Naive thymus-derived CD4-positive, alpha-beta T cell (primary cell): ENCODE results near the gene KLHL22. TPM values are rescaled to one million over a fixed set of nuclear protein-coding genes. Genes with fewer than 3 reads are reported as not detected.

Source experiments
- ATAC-seq: fragments of 150-1000 bp; cut with Tn5 transposase; 2 replicates; pipeline ENCODE4 v1.10.0; 2021; ENCODE audit warnings: mild to moderate bottlenecking, moderate library complexity
- CTCF ChIA-PET: fragments of 350-600 bp; sonication (Branson Sonifier 250); formaldehyde crosslinking; loops from one replicate; lab custom pipeline; 2021; ENCODE audit warnings: antibody characterized with exemption; lab: Charles Lee
- POLR2A ChIA-PET: fragments of 350-600 bp; sonication (Branson Sonifier 250); formaldehyde crosslinking; loops from one replicate; lab custom pipeline; 2021; ENCODE audit warnings: antibody characterized with exemption, inconsistent platforms; lab: Charles Lee
- DNase-seq, 9 donors: peaks; one replicate each; pipeline versions ENCODE4 v3.0.0 to v3.0.0-alpha.2; 2020 to 2022; ENCODE audit warnings: mixed read lengths in 1 of 9
- H3K27ac ChIP-seq: one replicate; pipeline ENCODE4 v1.7.0; 2013; ENCODE audit warnings: mild to moderate bottlenecking, low read depth, low read length, moderate library complexity
- H3K27me3 ChIP-seq, 2 donors: one replicate each; pipeline ENCODE4 v1.7.0; 2013; ENCODE audit warnings: low read length in 2 of 2, mild to moderate bottlenecking in 2 of 2, moderate library complexity in 2 of 2; ENCODE audit not compliant: control insufficient read depth in 2 of 2, insufficient read depth in 2 of 2
- H3K36me3 ChIP-seq, 3 experiments: 1 replicate in 2 of 3; 2 replicates in 1 of 3; pipeline ENCODE4 v1.7.0; 2013; ENCODE audit warnings: low read length in 3 of 3, mild to moderate bottlenecking in 3 of 3, moderate library complexity in 1 of 3; ENCODE audit not compliant: insufficient read depth in 3 of 3, control insufficient read depth in 2 of 3
- H3K4me1 ChIP-seq, 2 donors: one replicate each; pipeline ENCODE4 v1.7.0; 2013; ENCODE audit warnings: low read length in 2 of 2, mild to moderate bottlenecking in 2 of 2, moderate library complexity in 1 of 2; ENCODE audit not compliant: control insufficient read depth in 2 of 2, insufficient read depth in 2 of 2
- H3K4me3 ChIP-seq: 2 replicates; pipeline ENCODE4 v1.7.0; 2013; ENCODE audit warnings: mild to moderate bottlenecking, low read length
- H3K9me3 ChIP-seq, 3 experiments: 1 replicate in 2 of 3; 2 replicates in 1 of 3; pipeline ENCODE4 v1.7.0; 2013; ENCODE audit warnings: low read length in 3 of 3; ENCODE audit not compliant: control insufficient read depth in 2 of 3
- H3K27ac Mint-ChIP-seq, 9 donors: one replicate each; pipeline ENCODE4 v1.8.0; 2020 to 2022; ENCODE audit warnings: mixed read lengths in 9 of 9, mild to moderate bottlenecking in 8 of 9, moderate library complexity in 5 of 9, inconsistent platforms in 2 of 9
- H3K27me3 Mint-ChIP-seq, 5 donors: one replicate each; pipeline ENCODE4 v1.8.0; 2021 to 2022; ENCODE audit warnings: mixed read lengths in 5 of 5, mild to moderate bottlenecking in 1 of 5
- H3K36me3 Mint-ChIP-seq, 5 donors: one replicate each; pipeline ENCODE4 v1.8.0; 2020 to 2022; ENCODE audit warnings: mixed read lengths in 5 of 5, mild to moderate bottlenecking in 3 of 5, inconsistent platforms in 1 of 5
- H3K4me1 Mint-ChIP-seq, 7 donors: one replicate each; pipeline ENCODE4 v1.8.0; 2020 to 2022; ENCODE audit warnings: mixed read lengths in 7 of 7, mild to moderate bottlenecking in 3 of 7, inconsistent platforms in 1 of 7
- H3K4me3 Mint-ChIP-seq, 10 donors: one replicate each; pipeline ENCODE4 v1.8.0; 2020 to 2022; ENCODE audit warnings: mild to moderate bottlenecking in 10 of 10, mixed read lengths in 10 of 10, moderate library complexity in 6 of 10, inconsistent platforms in 2 of 10
- H3K9me3 Mint-ChIP-seq, 11 donors: one replicate each; pipeline ENCODE4 v1.8.0; 2020 to 2022; ENCODE audit warnings: mixed read lengths in 11 of 11, mild to moderate bottlenecking in 4 of 11, inconsistent platforms in 1 of 11, moderate library complexity in 1 of 11
- intact Hi-C, 2 donors: fragments of 100-400 bp; cut with micrococcal nuclease; formaldehyde crosslinking; loops; one replicate each; pipeline ENCODE4 v1.15.1; 2023
- polyA plus RNA-seq, 2 donors: library from polyadenylated mRNA; unstranded; fragments of 300-500 nt; fragmentation: Illumina TruSeq; gene quantifications; one replicate each; pipeline ENCODE4 v1.2.3, GENCODE V29; 2021
- total RNA-seq, 6 experiments: library from RNA in 5 of 6; stranded (reverse) in 5 of 6; gene quantifications; 1 replicate in 5 of 6; 2 replicates in 1 of 6; pipeline ENCODE4 v1.2.3 and lab custom pipeline; 2021 to 2026

The KLHL22 gene
- total and polyA plus RNA-seq, 7 experiments from 2014 or later, result 20.6 to 71.3 (median 40.0) TPM

- ATAC-seq (no peak), DNase-seq (no peak)
- H3K9me3 ChIP-seq, result no peaks in the 10 kb centered on the region
- Mint-ChIP-seq H3K27me3 (no peaks in the 10 kb centered on the region), H3K27ac (peak overlapping the region; percentile 21 to 99 (median 98)), H3K36me3 (peaks cover 10 to 39% (median 26%) of the 10 kb centered on the region in 5 donors), H3K9me3 (peaks cover 0 to 3% (median 0%) of the 10 kb centered on the region in 11 donors), H3K4me3 (peak overlapping the region in 7 of 10 donors; percentile 10 to 74 (median 45)), H3K4me1 (peaks cover 39 to 76% (median 61%) of the 10 kb centered on the region in 7 donors)
- H3K27ac ChIP-seq, result peak overlapping the region; percentile 75
- no peak overlapping the region for H3K4me3 ChIP-seq
- H3K27me3 ChIP-seq, result no peaks in the 10 kb centered on the region
- intact Hi-C loops, result no loop called here
- peaks cover 36 to 51% of the 10 kb centered on the region in 2 donors for H3K4me1 ChIP-seq
- peaks cover 0 to 29% (median 9%) of the 10 kb centered on the region in 3 experiments for H3K36me3 ChIP-seq
- POLR2A ChIA-PET, result interaction anchor here (0.7 to 1.0 kb wide), 2 partner anchors 26 to 48 kb away, joined by 3 to 5 read pairs; no protein-coding TSS in a partner anchor
- CTCF ChIA-PET, result interaction anchor here (2.3 kb wide), 1 partner anchor 10 kb away, joined by 10 read pairs; no protein-coding TSS in a partner anchor
Observed at GRCh38 chr22:20466659-20467379, 28.8 kb downstream of the KLHL22 start.

GRCh38 chr22:20465759-20466077 lies 29.9 kb downstream of the KLHL22 start:
- POLR2A ChIA-PET, result interaction anchor here (1.6 to 3.9 kb wide), 6 partner anchors 23 to 574 kb away, joined by 3 to 53 read pairs (median 14); partner anchors contain the start of gene MED15
- Histone ChIP-seq H3K27ac (peak overlapping the region; percentile 75), H3K4me1 (peaks cover 36 to 51% of the 10 kb centered on the region in 2 donors), H3K9me3 (no peaks in the 10 kb centered on the region), H3K36me3 (peaks cover 0 to 19% (median 0%) of the 10 kb centered on the region in 3 experiments), H3K4me3 (no peak overlapping the region), H3K27me3 (no peaks in the 10 kb centered on the region)
- H3K4me3 Mint-ChIP-seq, result peak overlapping the region; percentile 37 to 87 (median 74)
- intact Hi-C loops, result no loop called here
- H3K9me3 Mint-ChIP-seq, result peaks cover 0 to 3% (median 0%) of the 10 kb centered on the region in 11 donors
- peaks cover 39 to 80% (median 65%) of the 10 kb centered on the region in 7 donors for H3K4me1 Mint-ChIP-seq
- H3K27me3 Mint-ChIP-seq, result no peaks in the 10 kb centered on the region
- peak in 6 of 9 donors; percentile 34 to 53 (median 36) for DNase-seq
- ATAC-seq, result no peak
- peak overlapping the region; percentile 91 to 99 (median 98) for H3K27ac Mint-ChIP-seq
- CTCF ChIA-PET, result interaction anchor here (1.8 kb wide), 1 partner anchor 28 kb away, joined by 4 read pairs; no protein-coding TSS in a partner anchor
- peaks cover 9 to 39% (median 20%) of the 10 kb centered on the region in 5 donors for H3K36me3 Mint-ChIP-seq

GRCh38 chr22:20464912-20465758 lies 30.5 kb downstream of the KLHL22 start:
- Mint-ChIP-seq H3K4me1 (peaks cover 38 to 77% (median 67%) of the 10 kb centered on the region in 7 donors), H3K4me3 (peak overlapping the region; percentile 37 to 87 (median 76)), H3K9me3 (peaks cover 0 to 3% (median 0%) of the 10 kb centered on the region in 11 donors), H3K27ac (peak overlapping the region; percentile 97 to 99 (median 98)), H3K36me3 (peaks cover 5 to 35% (median 16%) of the 10 kb centered on the region in 5 donors), H3K27me3 (no peaks in the 10 kb centered on the region)
- intact Hi-C loops, result loop anchor here (1.0 to 5.0 kb wide), 4 partner anchors 9 to 1272 kb away; partner anchors contain the start of gene YPEL1 (in 1 of the 2)
- Histone ChIP-seq H3K4me3 (peak overlapping the region; percentile 9), H3K27ac (peak overlapping the region; percentile 75), H3K27me3 (no peaks in the 10 kb centered on the region), H3K36me3 (peaks cover 0 to 16% (median 0%) of the 10 kb centered on the region in 3 experiments), H3K4me1 (peaks cover 36 to 51% of the 10 kb centered on the region in 2 donors), H3K9me3 (no peaks in the 10 kb centered on the region)
- POLR2A ChIA-PET, result interaction anchor here (0.6 to 3.9 kb wide), 25 partner anchors 9 to 573 kb away, joined by 3 to 53 read pairs (median 11); partner anchors contain the start of genes KLHL22, MED15 and ZNF74
- ATAC-seq, result no peak
- CTCF ChIA-PET, result interaction anchor here (0.6 to 2.6 kb wide), 10 partner anchors 10 to 234 kb away, joined by 3 to 17 read pairs (median 4); no protein-coding TSS in a partner anchor
- DNase-seq, result no peak

GRCh38 chr22:20464096-20464614 lies 31.4 kb downstream of the KLHL22 start:
- POLR2A ChIA-PET, result interaction anchor here (0.6 to 3.9 kb wide), 33 partner anchors 9 to 572 kb away, joined by 3 to 53 read pairs (median 6); partner anchors contain the start of genes KLHL22, MED15 and ZNF74
- peaks cover 0 to 3% (median 0%) of the 10 kb centered on the region in 11 donors for H3K9me3 Mint-ChIP-seq
- DNase-seq (peak; percentile 14 to 83 (median 72)), ATAC-seq (peak; percentile 88)
- Histone ChIP-seq H3K4me1 (peaks cover 36 to 57% of the 10 kb centered on the region in 2 donors), H3K36me3 (peaks cover 0 to 9% (median 0%) of the 10 kb centered on the region in 3 experiments), H3K4me3 (peak overlapping the region; percentile 34), H3K27me3 (no peaks in the 10 kb centered on the region), H3K27ac (peak overlapping the region; percentile 75), H3K9me3 (no peaks in the 10 kb centered on the region)
- no peaks in the 10 kb centered on the region for H3K27me3 Mint-ChIP-seq
- CTCF ChIA-PET, result interaction anchor here (0.6 to 2.6 kb wide), 15 partner anchors 9 to 235 kb away, joined by 3 to 17 read pairs (median 4); no protein-coding TSS in a partner anchor
- peak overlapping the region; percentile 97 to 99 (median 98) for H3K27ac Mint-ChIP-seq
- intact Hi-C loops, result loop anchor here (1.0 to 5.0 kb wide), 4 partner anchors 8 to 1273 kb away; partner anchors contain the start of gene YPEL1 (in 1 of the 2)
- peaks cover 8 to 37% (median 19%) of the 10 kb centered on the region in 5 donors for H3K36me3 Mint-ChIP-seq
- H3K4me3 Mint-ChIP-seq, result peak overlapping the region; percentile 64 to 83 (median 74)
- H3K4me1 Mint-ChIP-seq, result peaks cover 41 to 79% (median 70%) of the 10 kb centered on the region in 7 donors

GRCh38 chr22:20463324-20464095 lies 32.1 kb downstream of the KLHL22 start:
- no peaks in the 10 kb centered on the region for H3K27me3 Mint-ChIP-seq
- no peaks in the 10 kb centered on the region for H3K9me3 ChIP-seq
- intact Hi-C loops, result loop anchor here (1.0 to 5.0 kb wide), 7 partner anchors 7 to 1274 kb away; partner anchors contain the start of gene YPEL1 (in 1 of the 2)
- H3K4me1 Mint-ChIP-seq, result peaks cover 35 to 78% (median 71%) of the 10 kb centered on the region in 7 donors
- ChIA-PET CTCF (interaction anchor here (0.7 to 2.6 kb wide), 15 partner anchors 9 to 179 kb away, joined by 3 to 17 read pairs (median 4); no protein-coding TSS in a partner anchor), POLR2A (interaction anchor here (0.6 to 3.9 kb wide), 31 partner anchors 9 to 239 kb away, joined by 3 to 53 read pairs (median 7); partner anchors contain the start of genes KLHL22, MED15 and ZNF74)
- H3K4me1 ChIP-seq, result peaks cover 36 to 57% of the 10 kb centered on the region in 2 donors
- peak overlapping the region; percentile 75 for H3K27ac ChIP-seq
- ATAC-seq, result peak; percentile 78
- H3K27ac Mint-ChIP-seq, result peak overlapping the region; percentile 97 to 99 (median 98)
- H3K4me3 Mint-ChIP-seq, result peak overlapping the region; percentile 64 to 83 (median 74)
- peak in 7 of 9 donors; percentile 38 to 73 (median 66) for DNase-seq
- peak overlapping the region; percentile 34 for H3K4me3 ChIP-seq
- no peaks in the 10 kb centered on the region for H3K27me3 ChIP-seq
- H3K9me3 Mint-ChIP-seq, result peaks cover 0 to 3% (median 0%) of the 10 kb centered on the region in 11 donors
- H3K36me3 Mint-ChIP-seq, result peaks cover 5 to 33% (median 17%) of the 10 kb centered on the region in 5 donors
- peaks cover 0 to 6% (median 0%) of the 10 kb centered on the region in 3 experiments for H3K36me3 ChIP-seq
